Measurements from ENCODE around the gene RASSF3.
"Not testable (repeated sequence)": the region's sequence is repeated elsewhere in the genome, so short reads cannot be mapped to it uniquely, and the experiment has no call there.

Gene RASSF3

GRCh38 chr12:64612843-64613242, 2.5 kb downstream of the RASSF3 start (continued):
- TF ChIP-seq BACH2 (CRISPR knock-in tag; IDR thresholded peaks at IDR 0.05; ENCODE audit: borderline replicate concordance) = no peak

GRCh38 chr12:64613775-64614398, 3.6 kb downstream of the RASSF3 start:
- ATAC-seq = not testable (repeated sequence)

- peak; percentile 68 for ATAC-seq
- no peak for TF ChIP-seq POU6F1 (CRISPR knock-in tag; IDR thresholded peaks at IDR 0.05; ENCODE audit: borderline replicate concordance, low read depth)
- TF ChIP-seq TSHZ2 (CRISPR knock-in tag; IDR thresholded peaks at IDR 0.05) = no peak
- no peak for TF ChIP-seq PPARA (CRISPR knock-in tag; IDR thresholded peaks at IDR 0.05; ENCODE audit: borderline replicate concordance)
These were observed 5.9 kb downstream of the RASSF3 start for GRCh38 chr12:64616201-64616600.

GRCh38 chr12:64618953-64619590, 8.8 kb downstream of the RASSF3 start:
- TF ChIP-seq POU6F1 (CRISPR knock-in tag; IDR thresholded peaks at IDR 0.05; ENCODE audit: borderline replicate concordance, low read depth) = no peak
- TF ChIP-seq ESRRG (CRISPR knock-in tag; IDR thresholded peaks at IDR 0.05) = no peak
- no peak for TF ChIP-seq BACH2 (CRISPR knock-in tag; IDR thresholded peaks at IDR 0.05; ENCODE audit: borderline replicate concordance)
- TF ChIP-seq ZNF565 (CRISPR knock-in tag; conservative IDR thresholded peaks at IDR 0.05; ENCODE audit: low read depth) = no peak
- ATAC-seq = peak; percentile 79

- no peak for ATAC-seq
- TF ChIP-seq ARNTL (CRISPR knock-in tag; IDR thresholded peaks at IDR 0.05; ENCODE audit: borderline replicate concordance, low read depth) (no peak), GLIS3 (CRISPR knock-in tag; IDR thresholded peaks at IDR 0.05) (no peak), ZNF70 (CRISPR knock-in tag; IDR thresholded peaks at IDR 0.05) (no peak), ZFP30 (CRISPR knock-in tag; IDR thresholded peaks at IDR 0.05) (no peak), ZC3H10 (CRISPR knock-in tag; IDR thresholded peaks at IDR 0.05) (no peak), PATZ1 (CRISPR knock-in tag; IDR thresholded peaks at IDR 0.05; ENCODE audit: borderline replicate concordance) (no peak)
These were observed 11.1 kb downstream of the RASSF3 start for GRCh38 chr12:64621257-64621942.

GRCh38 chr12:64624035-64624434, 13.7 kb downstream of the RASSF3 start:
- ATAC-seq = no peak
- TF ChIP-seq ZFP30 (CRISPR knock-in tag; IDR thresholded peaks at IDR 0.05) (no peak), BACH2 (CRISPR knock-in tag; IDR thresholded peaks at IDR 0.05; ENCODE audit: borderline replicate concordance) (no peak), ESRRG (CRISPR knock-in tag; IDR thresholded peaks at IDR 0.05) (no peak), PATZ1 (CRISPR knock-in tag; IDR thresholded peaks at IDR 0.05; ENCODE audit: borderline replicate concordance) (no peak), GLIS3 (CRISPR knock-in tag; IDR thresholded peaks at IDR 0.05) (no peak), OSR1 (CRISPR knock-in tag; IDR thresholded peaks at IDR 0.05) (no peak), ZNF565 (CRISPR knock-in tag; conservative IDR thresholded peaks at IDR 0.05; ENCODE audit: low read depth) (no peak), ZC3H10 (CRISPR knock-in tag; IDR thresholded peaks at IDR 0.05) (no peak), TCF4 (CRISPR knock-in tag; IDR thresholded peaks at IDR 0.05; ENCODE audit: borderline replicate concordance) (no peak), ZFP3 (CRISPR knock-in tag; IDR thresholded peaks at IDR 0.05) (no peak), PPARA (CRISPR knock-in tag; IDR thresholded peaks at IDR 0.05; ENCODE audit: borderline replicate concordance) (no peak), ARNTL (CRISPR knock-in tag; IDR thresholded peaks at IDR 0.05; ENCODE audit: borderline replicate concordance, low read depth) (no peak), CSDC2 (CRISPR knock-in tag; IDR thresholded peaks at IDR 0.05) (no peak), ZNF70 (CRISPR knock-in tag; IDR thresholded peaks at IDR 0.05) (no peak), CREB5 (CRISPR knock-in tag; IDR thresholded peaks at IDR 0.05; ENCODE audit: low read depth) (no peak), TOX (CRISPR knock-in tag; IDR thresholded peaks at IDR 0.05; ENCODE audit: borderline replicate concordance) (no peak)

Measured in SK-N-SH treated with all-trans-retinoic acid at 6 μM for 48 hours (cell line).